Aorta (tissue), 5 donors: ENCODE measurements around the gene RBM4B. TPM values are rescaled to one million over a fixed set of nuclear protein-coding genes. Genes with fewer than 3 reads are reported as not detected.

Source experiments
- ATAC-seq: fragments of 200-7000 bp; cut with Tn5 transposase; one replicate; pipeline ENCODE4 v1.9.1; 2022; ENCODE audit warnings: moderate library complexity; ENCODE audit not compliant: low FRiP score
- DNase-seq, 2 donors: peaks; one replicate each; pipeline ENCODE4 v3.0.0-alpha.2; 2020
- H3K27ac ChIP-seq, 2 donors: one replicate each; pipeline ENCODE4 v1.5.1; 2013; ENCODE audit warnings: low read length in 2 of 2, mild to moderate bottlenecking in 2 of 2, moderate library complexity in 2 of 2, control low read depth in 1 of 2, inconsistent platforms in 1 of 2, low read depth in 1 of 2
- H3K27me3 ChIP-seq, 2 donors: one replicate each; pipeline ENCODE4 v1.6.1; 2013; ENCODE audit warnings: control low read depth in 1 of 2, low read length in 1 of 2, mild to moderate bottlenecking in 1 of 2, moderate library complexity in 1 of 2; ENCODE audit not compliant: insufficient read depth in 2 of 2, control insufficient read depth in 1 of 2
- H3K36me3 ChIP-seq, 2 donors: one replicate each; pipeline ENCODE4 v1.6.1; 2013; ENCODE audit warnings: control low read depth in 1 of 2, low read length in 1 of 2, mild to moderate bottlenecking in 1 of 2; ENCODE audit not compliant: insufficient read depth in 2 of 2, control insufficient read depth in 1 of 2
- H3K4me1 ChIP-seq, 2 donors: one replicate each; pipeline ENCODE4 v1.6.1; 2013; ENCODE audit warnings: low read length in 2 of 2, control low read depth in 1 of 2, mild to moderate bottlenecking in 1 of 2, moderate library complexity in 1 of 2; ENCODE audit not compliant: insufficient read depth in 2 of 2, control insufficient read depth in 1 of 2
- H3K4me3 ChIP-seq, 2 donors: one replicate each; pipeline ENCODE4 v1.5.1; 2013; ENCODE audit warnings: low read length in 2 of 2, control low read depth in 1 of 2, mild to moderate bottlenecking in 1 of 2
- H3K9me3 ChIP-seq: one replicate; pipeline ENCODE4 v1.6.1; 2013; ENCODE audit warnings: mild to moderate bottlenecking, low read length; ENCODE audit not compliant: control insufficient read depth
- WGBS, 2 donors: extraction: QIAGEN DNeasy Blood & Tissue Kit; methylation state at CpG; one replicate each; pipeline ENCODE4 v1.1.7; 2013; 5-methylcytosine and 5-hydroxymethylcytosine counted together
- intact Hi-C, 2 donors: fragments of 100-400 bp; cut with DNase I; formaldehyde crosslinking; loops; one replicate each; pipeline versions ENCODE4 v1.14.2 to v1.15.0; 2022
- polyA plus RNA-seq, 2 donors: library from polyadenylated mRNA; stranded (reverse); fragments of 200-250 nt; gene quantifications; one replicate each; pipeline ENCODE4 v1.2.3, GENCODE V29; 2013
- total RNA-seq, 2 donors: library from RNA; stranded (reverse); fragmentation: NEBNext Ultra II Directional; extraction: Animal tissue kit (Norgen Biotek cat#: 25700); gene quantifications; one replicate each; pipeline ENCODE4 v1.2.1, GENCODE V29; 2021
- donor health status: healthy with polysubstance abuse.
- donor health status: Bipolar disorder and iron deficiency.
- donor health status: DM: no; HTN: no; CAD: no.
- donor health status: DM: no; HTN: no; CAD: no.
- donor health status: DM: yes; HTN: yes; CAD: no.

Gene RBM4B
- total and polyA plus RNA-seq, 4 donors = 7.3 to 16.5 (median 10.8) TPM

DNA sequence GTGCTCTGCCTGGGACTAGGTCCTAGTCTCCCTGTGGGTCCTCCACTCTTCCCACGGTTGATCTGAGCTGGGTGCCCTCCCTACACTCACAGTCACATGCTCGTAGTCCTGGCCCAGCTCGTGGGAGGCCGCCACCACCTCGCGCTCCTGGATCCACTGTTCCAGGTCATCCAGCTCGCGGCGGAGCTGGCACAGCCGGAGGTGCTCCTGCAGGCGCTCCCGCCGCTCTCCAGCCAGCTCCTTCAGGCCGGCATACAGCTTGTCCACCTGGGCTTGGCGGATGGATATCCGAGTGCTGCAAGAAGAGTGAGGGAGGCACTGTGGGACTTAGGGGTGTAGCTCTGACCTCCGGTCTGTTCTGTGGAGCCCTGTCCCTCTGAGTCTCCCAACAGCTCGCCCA, 14.8 kb upstream of the RBM4B start:
- WGBS, 2 donors = 90 to 91% methylated on average over 18 of the region's 18 CpGs
- Histone ChIP-seq H3K27ac (no peak overlapping the region), H3K4me1 (no peaks in the 10 kb centered on the region), H3K36me3 (no peaks in the 10 kb centered on the region), H3K27me3 (no peaks in the 10 kb centered on the region), H3K9me3 (no peaks in the 10 kb centered on the region), H3K4me3 (no peak overlapping the region)
- ATAC-seq (no peak), DNase-seq (peak in 1 of 2 donors; percentile 38)
- intact Hi-C loops = loop anchor here in 1 of 2 donors (5.0 kb wide), 1 partner anchor 190 kb away; no protein-coding TSS in a partner anchor

DNA sequence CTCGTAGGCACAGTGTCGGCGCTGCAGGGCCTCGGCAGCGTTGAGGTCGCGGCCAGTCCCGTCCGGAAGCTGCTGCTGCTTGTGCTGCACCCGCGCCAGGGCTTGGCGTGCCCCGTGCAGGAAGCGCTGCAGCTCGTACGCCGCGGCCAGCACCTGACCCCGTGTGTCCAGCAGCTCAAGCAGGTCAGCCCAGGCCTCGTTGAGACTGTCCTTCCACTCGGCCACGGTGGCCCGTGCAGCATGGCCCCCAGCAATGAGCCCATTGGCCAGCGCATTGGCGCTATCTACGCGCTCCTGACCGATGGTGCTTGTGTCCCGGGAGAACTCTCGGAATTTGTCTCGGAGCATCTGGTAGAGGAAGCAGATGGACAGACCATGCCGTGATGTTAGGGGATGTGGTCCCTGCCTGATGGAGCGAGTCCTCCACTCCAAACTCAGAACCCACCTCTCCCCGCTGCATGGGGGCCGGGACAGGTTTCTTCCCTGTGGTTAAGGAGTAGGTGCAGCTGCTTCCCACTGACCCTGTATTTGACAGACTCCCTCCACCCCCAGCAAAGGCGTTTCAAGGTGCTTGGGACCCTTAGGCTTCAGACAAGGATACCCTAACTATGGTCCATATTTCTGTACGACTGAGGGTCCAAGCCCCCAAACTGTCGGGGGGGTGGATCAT, 13.8 kb upstream of the RBM4B start:
- no peaks in the 10 kb centered on the region for H3K36me3 ChIP-seq
- DNase-seq (peak; percentile 21 to 71), ATAC-seq (no peak)
- H3K9me3 ChIP-seq = no peaks in the 10 kb centered on the region
- no peaks in the 10 kb centered on the region for H3K27me3 ChIP-seq
- intact Hi-C loops = loop anchor here in 1 of 2 donors (5.0 kb wide), 1 partner anchor 191 kb away; no protein-coding TSS in a partner anchor
- 93 to 94% methylated on average over 38 of the region's 38 CpGs for WGBS, 2 donors
- H3K4me3 ChIP-seq = no peak overlapping the region
- no peaks in the 10 kb centered on the region for H3K4me1 ChIP-seq
- no peak overlapping the region for H3K27ac ChIP-seq

- 92 to 93% methylated on average over 32 of the region's 32 CpGs for WGBS, 2 donors
- intact Hi-C loops = loop anchor here (5.0 to 10.0 kb wide), 2 partner anchors 192 to 285 kb away; no protein-coding TSS in a partner anchor
- ATAC-seq = no peak
- no peaks in the 10 kb centered on the region for H3K36me3 ChIP-seq
- H3K4me1 ChIP-seq = no peaks in the 10 kb centered on the region
- no peaks in the 10 kb centered on the region for H3K9me3 ChIP-seq
- H3K27me3 ChIP-seq = no peaks in the 10 kb centered on the region
- H3K4me3 ChIP-seq = no peak overlapping the region
- H3K27ac ChIP-seq = no peak overlapping the region
- peak in 1 of 2 donors; percentile 61 for DNase-seq
Measured at GRCh38 chr11:66689661-66690590, 12.2 kb upstream of the RBM4B start.

GRCh38 chr11:66688561-66689534, 11.2 kb upstream of the RBM4B start:
- 87% methylated on average over 28 of the region's 28 CpGs for WGBS, 2 donors
- H3K4me3 ChIP-seq = no peak overlapping the region
- H3K4me1 ChIP-seq = no peaks in the 10 kb centered on the region
- H3K27me3 ChIP-seq = no peaks in the 10 kb centered on the region
- no peaks in the 10 kb centered on the region for H3K9me3 ChIP-seq
- intact Hi-C loops = loop anchor here in 1 of 2 donors (10.0 kb wide), 1 partner anchor 284 kb away; no protein-coding TSS in a partner anchor
- H3K36me3 ChIP-seq = no peaks in the 10 kb centered on the region
- H3K27ac ChIP-seq = no peak overlapping the region
- no peak for ATAC-seq
- peak in 1 of 2 donors; percentile 70 for DNase-seq

DNA sequence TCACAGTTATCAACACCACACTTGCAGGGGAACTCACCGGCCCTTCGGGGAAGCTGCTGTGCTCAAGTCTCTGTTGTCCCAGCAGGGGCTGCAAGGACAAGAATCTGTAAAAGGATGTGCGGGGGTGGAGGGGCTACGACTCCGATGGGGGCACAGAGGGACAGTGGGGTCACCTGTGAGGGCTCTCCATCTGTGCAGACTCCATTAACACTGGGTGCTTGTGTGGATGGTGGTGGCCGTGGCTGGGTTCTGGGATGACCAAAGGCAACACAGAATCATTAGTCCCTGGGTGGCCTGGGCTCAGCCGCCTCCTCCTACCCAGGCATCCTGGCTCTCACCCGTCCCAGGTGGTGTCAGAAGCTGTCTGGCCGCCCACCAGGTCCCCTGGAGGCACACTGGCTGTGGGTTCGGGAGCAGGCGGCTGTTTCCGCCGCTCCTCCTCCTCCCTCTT, 10.2 kb upstream of the RBM4B start:
- intact Hi-C loops = loop anchor here in 1 of 2 donors (10.0 kb wide), 1 partner anchor 283 kb away; no protein-coding TSS in a partner anchor
- H3K4me3 ChIP-seq = no peak overlapping the region
- ATAC-seq = no peak
- H3K36me3 ChIP-seq = no peaks in the 10 kb centered on the region
- 84 to 88% methylated on average over 13 of the region's 13 CpGs for WGBS, 2 donors
- H3K4me1 ChIP-seq = no peaks in the 10 kb centered on the region
- no peaks in the 10 kb centered on the region for H3K9me3 ChIP-seq
- H3K27ac ChIP-seq = no peak overlapping the region
- no peaks in the 10 kb centered on the region for H3K27me3 ChIP-seq
- peak in 1 of 2 donors; percentile 67 for DNase-seq

DNA sequence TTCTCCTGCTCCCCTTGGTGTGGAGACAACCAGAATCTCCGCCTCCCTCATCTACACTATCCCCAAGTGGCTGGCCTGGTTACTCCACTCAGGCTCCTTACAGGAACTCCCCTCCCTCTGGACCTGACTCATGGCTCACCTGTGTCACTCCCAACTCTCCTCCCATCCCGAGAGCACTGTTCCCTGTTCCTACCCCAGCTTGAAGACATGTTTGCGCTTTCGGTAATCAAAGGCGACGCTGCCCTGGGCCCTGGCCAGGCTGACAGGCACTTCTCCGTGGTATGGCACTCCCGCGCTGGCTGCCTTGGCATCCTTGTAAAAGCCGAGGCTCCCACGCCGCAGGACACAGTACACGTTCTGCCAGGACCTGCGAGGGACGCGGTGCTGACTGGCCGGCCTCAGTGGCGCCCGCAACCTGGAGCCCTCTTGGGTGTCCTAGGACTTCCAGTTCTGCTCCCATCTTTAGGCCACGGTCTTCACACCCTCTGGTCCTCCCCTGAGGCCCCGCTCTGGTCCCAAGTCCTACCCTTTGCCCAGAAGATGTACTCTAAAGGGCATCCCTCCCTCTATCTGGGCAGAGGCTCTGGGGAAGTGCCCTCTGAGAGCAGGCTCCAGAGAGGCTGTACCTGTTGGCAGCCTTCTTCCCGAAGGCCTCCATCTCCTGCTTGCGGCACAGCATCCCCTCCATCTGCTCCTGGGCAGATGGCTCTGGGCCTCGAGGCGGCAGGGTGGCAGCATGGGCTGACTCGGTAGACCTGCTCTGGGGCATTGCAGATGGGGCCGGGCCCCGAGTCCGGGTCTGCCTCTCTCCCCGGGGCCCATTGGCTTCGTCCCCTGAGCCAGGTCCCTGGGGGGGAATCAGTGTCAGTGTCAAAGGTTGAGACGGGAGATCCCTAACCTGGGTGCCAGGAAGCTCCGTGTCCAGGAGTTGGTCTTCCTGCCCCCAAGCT, 9.4 kb upstream of the RBM4B start:
- Histone ChIP-seq H3K36me3 (no peaks in the 10 kb centered on the region), H3K27ac (no peak overlapping the region), H3K4me1 (no peaks in the 10 kb centered on the region), H3K4me3 (no peak overlapping the region), H3K27me3 (no peaks in the 10 kb centered on the region), H3K9me3 (no peaks in the 10 kb centered on the region)
- intact Hi-C loops = loop anchor here in 1 of 2 donors (10.0 kb wide), 1 partner anchor 282 kb away; no protein-coding TSS in a partner anchor
- ATAC-seq (no peak), DNase-seq (peak in 1 of 2 donors; percentile 65)
- 92 to 94% methylated on average over 33 of the region's 33 CpGs for WGBS, 2 donors

DNA sequence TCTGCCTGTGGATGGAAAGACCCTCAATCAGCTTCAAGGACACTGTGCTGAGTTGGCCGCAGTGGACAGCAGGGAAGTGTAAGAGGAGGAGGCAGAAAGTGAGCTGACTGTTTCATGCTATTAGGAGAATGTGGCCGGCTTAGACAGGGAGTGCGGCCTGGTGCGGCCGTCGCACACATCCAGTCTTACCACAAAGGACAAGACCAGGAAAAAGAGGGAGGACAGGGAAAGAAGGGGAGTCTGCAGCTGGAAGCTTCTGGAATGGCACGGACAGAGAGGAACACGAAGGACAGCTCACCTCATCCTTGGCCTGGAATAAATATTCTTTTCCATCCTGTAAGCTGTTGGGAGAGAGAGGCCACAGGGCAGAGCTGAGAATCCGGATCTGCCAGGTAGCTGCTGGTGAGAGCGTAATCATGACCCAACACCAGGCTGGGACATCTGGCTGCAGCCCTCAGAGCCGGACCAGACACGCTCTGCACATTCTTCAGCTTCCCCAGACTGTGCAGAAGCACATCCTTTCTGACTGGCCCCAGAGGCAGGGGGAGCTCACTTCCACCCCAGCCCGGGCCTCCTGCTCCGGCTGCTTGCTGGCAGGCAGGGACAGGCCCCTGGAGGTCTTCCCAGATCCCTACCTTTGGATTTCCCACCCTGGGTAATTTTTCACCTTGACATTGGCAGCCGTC, 8.6 kb upstream of the RBM4B start:
- Histone ChIP-seq H3K9me3 (no peaks in the 10 kb centered on the region), H3K4me1 (no peaks in the 10 kb centered on the region), H3K27me3 (no peaks in the 10 kb centered on the region), H3K27ac (no peak overlapping the region), H3K36me3 (no peaks in the 10 kb centered on the region), H3K4me3 (no peak overlapping the region)
- 85 to 90% methylated on average over 15 of the region's 15 CpGs for WGBS, 2 donors
- intact Hi-C loops = loop anchor here in 1 of 2 donors (10.0 kb wide), 1 partner anchor 281 kb away; no protein-coding TSS in a partner anchor
- DNase-seq (peak in 1 of 2 donors; percentile 58), ATAC-seq (no peak)
